GM10248 (cell line): ENCODE measurements around the gene NLGN4X.

Experiments used
- CTCF ChIA-PET: fragments of 300-600 bp; sonication (Branson Sonifier 250); formaldehyde crosslinking; extraction: SDS; loops from one replicate; lab custom pipeline; 2021; ENCODE audit warnings: antibody characterized with exemption; lab: Yijun Ruan, JAX
- POLR2A ChIA-PET: fragments of 350-650 bp; sonication (Branson Sonifier 250); formaldehyde crosslinking; extraction: SDS; loops from one replicate; lab custom pipeline; 2020; ENCODE audit warnings: antibody characterized with exemption; lab: Yijun Ruan, JAX
- DNase-seq: peaks from one replicate; pipeline ENCODE4 v3.0.0; 2012; ENCODE audit errors: extremely low spot score
- CTCF ChIP-seq: IDR thresholded peaks from 2 replicates; pipeline ENCODE4 v1.5.1; 2012; ENCODE audit warnings: mild to moderate bottlenecking, low read depth; ENCODE audit errors: extremely low read depth, missing control alignments, control extremely low read depth

Gene NLGN4X

GRCh38 chrX:6053141-6053540 is 175.5 kb downstream of the NLGN4X start:
- no peak for DNase-seq
- POLR2A ChIA-PET, result no interaction called here

GRCh38 chrX:6052111-6052745 is 176.4 kb downstream of the NLGN4X start:
- CTCF ChIA-PET, result no interaction called here
- POLR2A ChIA-PET, result no interaction called here
- DNase-seq, result no peak
- no peak for TF ChIP-seq CTCF

More at GRCh38 chrX:6053141-6053540, 175.5 kb downstream of the NLGN4X start:
- CTCF ChIA-PET, result no interaction called here
- TF ChIP-seq CTCF, result no peak

- ChIA-PET POLR2A (no interaction called here), CTCF (no interaction called here)
- no peak for DNase-seq
- no peak for TF ChIP-seq CTCF
Measured at GRCh38 chrX:6049132-6049531, 179.5 kb downstream of the NLGN4X start.

- no peak for TF ChIP-seq CTCF
- no peak for DNase-seq
- POLR2A ChIA-PET, result no interaction called here
- CTCF ChIA-PET, result no interaction called here
Measured at GRCh38 chrX:6041630-6042029, 187.0 kb downstream of the NLGN4X start.

- CTCF ChIA-PET, result no interaction called here
- no peak for TF ChIP-seq CTCF
- no peak for DNase-seq
- POLR2A ChIA-PET, result no interaction called here
Measured at GRCh38 chrX:6029014-6029413, 199.7 kb downstream of the NLGN4X start.

- POLR2A ChIA-PET, result no interaction called here
- TF ChIP-seq CTCF, result no peak
- CTCF ChIA-PET, result no interaction called here
- no peak for DNase-seq
Measured at GRCh38 chrX:6026980-6027379, 201.7 kb downstream of the NLGN4X start.
